Measurements from ENCODE around the gene RBBP9.
"Not testable (repeated sequence)": the region's sequence is repeated elsewhere in the genome, so short reads cannot be mapped to it uniquely, and the experiment has no call there.

The RBBP9 gene

DNA sequence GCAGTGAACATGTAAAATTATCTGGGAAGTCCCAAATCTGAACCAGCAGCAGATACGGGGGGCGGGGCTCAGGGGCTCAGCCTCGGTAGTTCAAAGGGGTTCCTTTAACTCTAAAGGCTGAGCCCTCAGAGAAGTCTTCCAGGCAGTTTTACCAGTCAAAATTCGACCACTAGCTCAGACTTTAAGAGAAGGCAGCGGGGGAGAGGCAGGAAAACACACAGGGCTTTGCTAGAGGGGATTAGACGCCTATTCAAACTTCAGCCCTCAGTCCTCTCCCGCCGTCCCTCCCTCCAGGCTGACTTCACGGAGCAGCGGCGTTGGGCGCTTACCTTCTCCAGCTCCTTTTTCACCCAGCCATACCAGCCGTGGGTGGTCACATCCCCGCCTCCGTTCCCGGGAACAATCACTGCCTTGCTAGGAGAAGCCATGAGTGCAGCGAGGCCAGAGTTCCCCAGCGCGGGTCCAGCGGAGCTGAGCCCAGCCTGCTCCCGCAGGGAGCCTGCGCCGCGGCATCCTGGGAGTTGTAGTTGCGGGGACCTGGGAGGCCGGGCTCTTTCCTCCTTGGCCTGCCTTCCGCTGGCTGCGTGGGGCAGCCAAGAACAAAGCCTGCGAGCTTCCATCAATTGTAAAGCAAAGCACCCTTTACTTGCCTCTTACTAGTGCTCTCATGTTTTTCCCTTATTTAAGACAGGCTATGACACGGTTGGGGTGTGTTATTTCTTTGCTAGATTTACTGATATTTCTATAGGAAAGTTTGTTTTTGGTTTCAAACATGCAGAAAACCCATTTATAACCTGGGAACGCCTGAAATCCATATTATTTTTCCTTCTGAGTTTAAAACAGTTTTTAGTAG is at the start of gene RBBP9:
Gene RBBP9, minus strand, starts transcription at position 486 of the 853 bp plus-strand sequence. Its CDS starts 58 bp downstream, at position 428.
- peak; percentile 77 for DNase-seq

DNA sequence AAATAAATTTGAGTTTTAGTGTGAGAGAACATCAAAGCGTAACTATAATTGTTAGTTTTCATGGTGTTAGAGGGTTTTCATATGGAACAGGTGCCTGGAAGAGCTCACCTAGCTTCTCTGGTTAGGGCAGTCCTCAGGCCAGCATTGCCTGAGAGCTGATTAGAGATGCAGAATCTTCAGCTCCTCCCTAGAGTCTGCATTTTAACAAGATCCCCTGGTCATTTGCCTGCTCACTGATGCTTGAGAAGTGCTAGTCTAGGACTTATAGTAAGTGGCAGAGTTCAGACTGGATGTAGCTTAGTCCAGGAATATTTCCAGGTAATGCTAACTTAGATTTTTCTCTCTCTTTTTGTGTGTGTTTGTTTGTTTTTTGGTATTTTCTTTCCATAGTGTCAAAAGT is 48.5 kb upstream of the RBBP9 start:
- DNase-seq, result no peak

DNA sequence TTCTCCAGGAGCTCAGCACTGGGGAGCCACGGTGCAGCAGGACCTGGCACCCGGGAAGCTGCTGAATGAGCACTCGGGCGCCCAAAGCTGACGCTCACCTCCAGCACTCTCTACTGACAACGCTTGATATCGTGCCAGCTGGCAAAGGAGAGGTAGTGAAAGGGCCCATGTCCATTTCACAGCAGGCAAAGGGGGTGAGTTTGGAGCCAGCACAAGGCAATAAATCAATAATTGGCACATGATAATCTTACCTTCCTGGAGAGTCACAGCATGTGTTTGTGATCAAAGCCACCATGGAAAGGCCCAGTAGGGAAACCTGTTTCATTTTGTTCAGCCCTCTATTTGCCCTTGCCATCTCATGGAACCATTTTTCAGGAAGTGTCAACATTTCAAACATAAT is 46.9 kb upstream of the RBBP9 start:
- no peak for DNase-seq

DNA sequence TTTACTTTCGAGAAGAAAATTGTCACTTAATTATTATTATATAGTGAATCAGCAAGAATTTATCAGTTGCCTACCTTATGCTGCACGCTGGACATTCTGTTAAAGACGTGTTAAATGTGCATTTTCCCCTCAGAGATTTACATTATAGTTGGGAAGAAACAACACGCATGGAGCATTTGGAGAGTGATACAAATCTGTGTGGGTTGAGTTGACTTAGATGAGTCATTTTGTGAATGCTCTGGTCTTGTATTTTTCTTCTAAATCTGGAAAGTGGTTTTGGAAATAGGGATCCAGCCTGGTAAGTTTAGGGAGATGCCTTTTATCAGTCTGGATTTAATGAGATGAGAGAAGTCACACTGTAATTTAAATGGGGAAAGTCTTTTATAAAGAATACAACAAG is 46.2 kb upstream of the RBBP9 start:
- no peak for DNase-seq

DNA sequence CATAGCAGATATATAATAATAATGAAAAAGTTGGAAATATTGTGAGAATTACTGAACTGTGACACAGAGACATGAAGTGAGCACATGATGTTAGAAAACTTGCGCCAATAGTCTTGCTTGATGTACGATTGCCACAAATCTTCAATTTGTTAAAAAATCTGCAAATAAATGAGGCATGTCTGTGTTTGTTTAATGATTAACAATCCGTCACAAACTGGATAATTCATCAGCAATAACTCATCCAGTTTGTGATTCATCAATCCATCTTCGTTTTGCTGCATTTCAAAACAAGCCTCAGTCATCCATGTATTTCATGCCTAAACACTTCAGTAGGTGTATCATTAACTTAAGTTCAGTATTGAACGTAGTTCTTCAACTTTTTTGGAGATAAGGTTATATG is 44.7 kb upstream of the RBBP9 start:
- no peak for DNase-seq

DNA sequence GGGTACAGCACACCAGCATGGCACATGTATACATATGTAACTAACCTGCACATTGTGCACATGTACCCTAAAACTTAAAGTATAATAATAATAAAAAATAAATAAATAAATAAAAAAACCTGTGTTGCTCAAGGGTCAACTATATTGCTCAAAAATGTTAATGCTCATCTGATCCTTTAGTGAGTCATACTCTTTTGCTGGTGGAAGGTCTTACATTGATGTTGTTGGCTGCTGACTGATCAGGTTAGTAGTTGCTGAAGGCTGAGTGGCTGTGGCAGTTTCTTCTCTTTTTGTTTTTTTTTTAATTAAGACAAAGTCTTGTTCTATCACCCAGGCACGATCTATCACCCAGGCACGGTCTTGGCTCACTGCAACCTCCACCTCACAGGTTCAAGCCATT is 40.6 kb upstream of the RBBP9 start:
- DNase-seq, result no peak

DNA sequence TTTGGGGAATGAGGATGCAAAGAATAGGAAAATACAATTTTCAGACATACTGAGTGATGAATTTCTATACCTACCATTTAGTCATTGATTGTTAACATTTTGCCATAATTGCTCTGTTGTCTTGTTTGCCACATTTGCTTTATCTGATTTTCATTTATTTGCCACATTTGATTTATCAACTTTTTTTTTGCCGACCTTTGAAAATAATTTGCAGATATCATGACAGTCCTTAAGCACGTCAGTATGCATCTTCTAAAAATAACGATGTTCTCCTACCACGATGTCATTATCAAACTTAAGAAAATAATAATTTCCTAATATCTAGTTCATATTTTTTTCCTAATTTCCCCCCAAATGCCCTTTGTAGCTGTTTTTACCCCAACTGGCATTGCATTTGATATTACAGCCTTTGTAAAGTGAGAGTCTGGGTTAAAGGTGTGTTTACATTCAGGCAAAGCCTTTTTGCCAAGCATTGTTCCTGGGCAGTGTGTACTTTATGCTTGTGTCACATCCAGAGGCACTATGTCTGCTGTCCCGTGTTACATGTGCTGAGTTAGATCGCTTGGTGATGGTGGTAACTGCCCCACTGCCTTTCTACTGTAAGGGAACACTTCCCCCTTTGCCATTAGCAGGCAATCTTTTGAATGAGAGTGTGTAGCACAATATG is 37.1 kb upstream of the RBBP9 start:
- DNase-seq, result no peak

DNA sequence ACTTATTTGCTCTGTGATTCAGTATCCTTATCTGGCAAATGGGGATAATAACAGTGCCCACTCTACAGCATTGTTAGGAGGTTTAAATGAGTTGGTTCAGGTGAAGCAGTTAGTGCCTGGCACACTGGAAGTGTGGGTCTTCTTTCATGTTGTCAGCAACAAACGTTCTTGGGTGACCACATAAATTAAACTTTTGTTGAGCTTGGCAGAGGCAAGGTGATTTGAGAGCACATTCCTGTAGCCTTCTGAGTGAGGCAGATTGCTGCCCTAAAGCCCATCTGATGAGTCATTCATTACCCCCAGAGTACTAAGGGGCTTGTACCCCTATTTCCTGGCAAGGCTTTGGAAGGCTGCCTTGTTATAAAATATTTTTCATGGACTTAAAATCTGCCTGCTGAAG is 36.5 kb upstream of the RBBP9 start:
- no peak for DNase-seq

DNA sequence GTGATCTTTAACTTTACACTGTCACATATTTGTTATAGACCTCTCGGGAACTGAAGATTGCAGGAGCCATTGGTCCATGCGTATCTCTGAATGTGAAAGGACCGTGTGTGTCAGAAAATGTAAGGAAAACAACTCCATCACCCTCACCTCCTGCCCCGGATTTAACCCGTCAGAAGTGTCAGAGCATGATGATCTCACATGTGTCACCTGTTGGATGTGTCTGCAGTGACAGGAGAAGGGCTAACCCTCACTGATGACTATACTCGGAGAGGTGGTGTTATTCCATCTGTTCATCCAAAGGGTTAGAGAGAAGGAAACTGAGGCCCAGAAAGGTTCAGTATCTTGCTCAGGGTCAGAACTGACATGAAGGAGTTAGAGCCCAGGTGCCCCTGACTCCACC is 35.6 kb upstream of the RBBP9 start:
- DNase-seq, result no peak

DNA sequence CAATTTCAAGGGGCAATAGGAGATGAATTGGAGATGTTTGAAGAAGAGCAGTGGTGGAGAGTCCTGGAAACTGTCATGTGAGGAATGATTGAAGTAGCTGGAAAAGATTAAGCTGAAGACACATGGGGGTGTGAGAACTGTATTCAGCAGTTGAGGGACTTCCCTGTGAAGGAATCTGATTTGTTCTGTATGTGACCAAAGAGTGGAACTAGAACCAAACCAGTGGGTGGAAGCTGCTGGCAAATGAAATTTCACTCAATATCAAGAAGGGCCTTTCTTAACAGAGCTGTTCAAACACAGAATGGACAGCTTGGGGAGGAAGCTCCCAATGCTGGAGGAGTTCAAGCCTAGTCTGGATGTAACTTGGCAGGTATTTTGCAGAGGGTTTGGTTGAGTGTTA is 32.0 kb upstream of the RBBP9 start:
- no peak for DNase-seq

DNA sequence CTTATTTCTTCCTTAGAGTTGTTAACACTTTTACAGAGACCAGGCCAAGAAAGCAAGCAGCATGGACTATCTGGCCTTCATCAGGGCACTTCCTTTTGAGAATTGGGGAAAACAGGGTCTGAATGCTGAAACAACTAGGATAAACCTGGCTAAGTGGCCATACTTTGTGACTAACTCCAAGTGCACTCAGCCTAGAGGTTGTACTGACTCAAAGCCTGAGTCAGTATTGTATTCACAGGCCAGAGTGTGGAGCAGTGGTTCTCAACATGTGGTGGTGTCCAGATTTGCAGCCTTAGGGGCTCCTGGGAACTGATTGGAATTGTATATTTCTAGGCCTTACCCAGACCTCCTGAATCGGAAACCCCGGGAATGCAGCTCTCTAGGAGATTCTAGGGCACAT is 30.8 kb upstream of the RBBP9 start:
- no peak for DNase-seq

DNA sequence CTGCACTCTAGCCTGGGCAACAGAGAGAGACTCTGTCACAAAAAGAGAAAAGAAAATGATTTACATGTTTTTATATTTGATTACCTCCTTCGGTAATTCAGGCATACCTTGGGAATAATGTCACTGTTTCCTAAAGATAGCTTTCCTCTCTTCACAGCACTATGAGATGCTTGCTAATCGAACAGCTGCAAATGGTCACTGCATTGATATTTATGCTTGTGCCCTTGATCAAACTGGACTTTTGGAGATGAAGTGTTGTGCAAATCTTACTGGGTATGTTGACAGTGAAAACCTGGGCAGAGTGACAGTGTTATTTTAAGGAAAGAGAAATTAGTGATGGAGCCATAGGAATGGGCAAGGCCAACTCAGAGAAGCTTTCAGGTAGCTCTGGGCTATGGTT is 30.3 kb upstream of the RBBP9 start:
- no peak for DNase-seq

DNA sequence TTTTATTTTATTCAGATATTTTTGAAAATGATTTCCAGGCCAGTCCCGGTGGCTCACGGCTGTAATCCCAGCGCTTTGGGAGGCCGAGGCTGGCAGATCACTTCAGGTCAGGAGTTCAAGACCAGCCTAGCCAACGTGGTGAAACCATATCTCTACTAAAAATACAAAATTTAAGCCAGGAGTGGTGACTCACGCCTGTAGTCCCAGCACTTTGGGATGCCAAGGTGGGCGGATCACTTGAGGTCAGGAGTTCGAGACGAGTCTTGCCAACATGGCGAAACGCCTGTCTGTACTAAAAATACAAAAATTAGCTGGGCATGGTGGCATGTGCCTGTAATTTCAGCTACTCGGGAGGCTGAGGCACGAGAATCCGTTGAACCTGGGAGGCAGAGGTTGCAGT is 29.7 kb upstream of the RBBP9 start:
- not testable (repeated sequence) for DNase-seq

DNA sequence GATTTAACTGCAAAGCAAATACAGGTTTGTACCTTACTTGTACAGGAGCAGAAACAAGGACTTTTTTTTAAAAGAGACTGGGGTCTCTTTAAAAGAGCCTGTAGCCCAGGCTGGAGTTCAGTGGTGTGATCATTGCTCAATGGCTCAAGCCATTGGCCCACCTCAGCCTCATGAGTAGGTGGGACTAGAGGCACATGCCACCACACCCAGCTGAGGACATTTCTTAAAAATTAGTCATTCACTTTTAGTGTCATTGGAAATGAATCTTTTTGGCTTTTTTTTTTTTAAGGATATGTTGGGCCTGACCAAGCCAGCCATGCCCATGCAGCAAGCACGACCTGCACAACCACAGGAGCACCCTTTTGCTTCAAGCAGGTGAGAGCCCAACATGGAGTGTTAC is 27.6 kb upstream of the RBBP9 start:
- DNase-seq, result no peak

DNA sequence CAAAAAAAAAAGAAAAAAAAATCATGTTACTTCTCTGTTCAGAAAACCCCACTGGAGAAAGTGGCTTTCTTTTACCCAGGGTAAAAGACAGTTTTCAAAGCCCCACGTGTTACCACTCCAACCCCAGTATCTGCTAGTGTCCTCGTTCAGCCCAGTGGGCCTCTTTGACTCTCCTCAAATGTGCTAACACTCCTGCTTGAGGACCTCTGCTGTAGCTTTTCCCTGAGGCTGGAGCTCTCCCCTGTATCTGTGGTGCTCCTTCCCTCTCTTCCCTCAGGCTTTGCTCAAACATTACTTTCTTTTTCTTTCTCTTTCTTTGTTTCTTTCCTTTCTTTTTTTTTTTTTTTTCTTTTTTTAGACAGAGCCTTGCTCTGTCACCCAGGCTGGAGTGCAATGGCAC is 26.0 kb upstream of the RBBP9 start:
- DNase-seq, result no peak

DNA sequence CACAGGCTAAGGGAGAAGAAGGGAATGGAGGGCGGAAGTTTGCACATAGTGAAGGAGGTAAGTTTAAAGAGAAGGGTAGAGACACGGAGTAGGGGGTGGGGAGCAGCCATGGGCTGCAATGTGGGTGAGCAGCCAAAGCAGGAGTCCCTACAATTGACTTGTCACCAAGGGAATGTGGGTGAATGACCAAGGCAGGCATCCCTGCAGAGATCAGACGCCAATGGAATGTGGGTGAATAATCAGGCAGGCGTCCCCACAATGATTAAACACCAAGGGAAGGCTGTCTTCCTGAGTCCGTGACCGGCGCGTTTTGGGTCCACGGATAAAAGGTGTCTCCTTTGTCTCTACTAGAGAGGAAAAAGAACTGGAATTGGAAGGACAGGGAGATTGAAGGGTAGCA is 25.0 kb upstream of the RBBP9 start:
- DNase-seq, result not testable (repeated sequence)

DNA sequence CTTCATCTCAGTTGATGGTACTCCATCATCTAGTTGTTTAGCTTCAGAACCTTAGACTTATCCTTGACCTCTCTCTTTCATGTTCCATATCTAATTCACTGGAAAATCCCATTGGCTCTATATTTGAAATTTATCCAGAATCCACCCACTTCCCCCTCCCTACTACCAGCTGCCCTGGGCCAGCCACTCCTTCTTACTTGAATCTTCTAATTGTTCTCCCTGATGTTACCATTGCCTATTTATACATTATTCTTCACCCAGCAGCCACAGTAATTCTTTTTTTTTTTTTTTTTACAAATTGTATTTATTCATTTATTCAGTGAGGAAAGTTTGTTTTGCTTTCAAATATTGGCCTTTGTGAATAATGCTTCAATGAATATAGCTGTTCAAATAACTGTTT is 18.9 kb upstream of the RBBP9 start:
- no peak for DNase-seq

DNA sequence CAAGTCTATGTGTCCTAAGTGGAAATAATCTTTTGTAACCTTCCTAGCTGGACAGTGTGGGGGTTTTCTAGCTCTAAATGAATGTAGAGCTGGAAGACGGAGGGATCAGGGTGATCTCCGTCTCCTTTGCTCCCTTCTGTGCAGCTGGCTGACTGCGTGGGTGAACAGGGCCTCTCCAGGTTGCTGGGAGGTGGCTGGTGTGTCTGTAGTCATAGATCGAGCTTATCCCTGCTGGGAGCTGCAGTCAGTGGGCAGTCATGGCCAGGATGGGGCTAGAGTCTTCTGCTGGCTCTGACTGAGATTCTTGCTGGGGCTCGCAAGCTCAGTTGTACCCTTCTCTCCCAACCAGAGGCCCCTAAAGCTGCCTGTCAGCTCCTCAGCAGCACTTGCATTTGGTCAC is 17.1 kb upstream of the RBBP9 start:
- DNase-seq, result no peak

DNA sequence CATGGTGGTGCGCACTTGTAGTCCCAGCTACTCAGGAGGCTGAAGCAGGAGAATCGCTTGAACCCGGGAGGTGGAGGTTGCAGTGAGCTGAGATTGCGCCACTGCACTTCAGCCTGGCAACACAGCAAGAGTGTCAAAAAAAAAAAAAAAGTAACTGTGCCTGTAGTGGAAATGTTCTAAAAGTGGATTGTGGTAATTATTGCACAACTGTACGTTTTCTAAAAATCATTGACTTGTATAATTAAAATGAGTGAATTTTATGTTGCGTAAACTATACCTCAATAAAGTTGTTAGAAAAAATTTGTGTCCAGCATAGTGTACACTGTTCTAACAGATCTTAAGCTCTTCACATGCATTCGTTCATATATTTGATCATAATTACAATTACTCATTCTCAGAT is 16.2 kb upstream of the RBBP9 start:
- no peak for DNase-seq

DNA sequence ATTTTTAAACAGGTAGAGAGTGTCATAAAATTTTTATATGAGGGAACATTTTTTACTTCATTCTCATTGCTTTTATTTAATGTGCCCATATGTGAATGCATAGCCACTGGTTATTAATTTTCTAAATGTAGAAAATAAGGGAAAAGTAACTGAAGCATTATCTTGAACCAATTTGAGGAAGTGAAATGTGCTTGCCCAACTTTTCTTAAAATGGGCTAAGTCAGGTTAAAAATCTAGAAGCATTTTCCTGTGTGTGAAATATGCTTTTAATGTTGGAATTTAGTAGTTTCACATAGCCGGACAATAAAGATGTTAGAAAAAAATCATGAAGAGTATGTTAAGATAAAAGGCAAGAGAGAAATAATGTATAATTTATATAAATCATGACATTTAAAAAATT is 14.5 kb upstream of the RBBP9 start:
- DNase-seq, result no peak

DNA sequence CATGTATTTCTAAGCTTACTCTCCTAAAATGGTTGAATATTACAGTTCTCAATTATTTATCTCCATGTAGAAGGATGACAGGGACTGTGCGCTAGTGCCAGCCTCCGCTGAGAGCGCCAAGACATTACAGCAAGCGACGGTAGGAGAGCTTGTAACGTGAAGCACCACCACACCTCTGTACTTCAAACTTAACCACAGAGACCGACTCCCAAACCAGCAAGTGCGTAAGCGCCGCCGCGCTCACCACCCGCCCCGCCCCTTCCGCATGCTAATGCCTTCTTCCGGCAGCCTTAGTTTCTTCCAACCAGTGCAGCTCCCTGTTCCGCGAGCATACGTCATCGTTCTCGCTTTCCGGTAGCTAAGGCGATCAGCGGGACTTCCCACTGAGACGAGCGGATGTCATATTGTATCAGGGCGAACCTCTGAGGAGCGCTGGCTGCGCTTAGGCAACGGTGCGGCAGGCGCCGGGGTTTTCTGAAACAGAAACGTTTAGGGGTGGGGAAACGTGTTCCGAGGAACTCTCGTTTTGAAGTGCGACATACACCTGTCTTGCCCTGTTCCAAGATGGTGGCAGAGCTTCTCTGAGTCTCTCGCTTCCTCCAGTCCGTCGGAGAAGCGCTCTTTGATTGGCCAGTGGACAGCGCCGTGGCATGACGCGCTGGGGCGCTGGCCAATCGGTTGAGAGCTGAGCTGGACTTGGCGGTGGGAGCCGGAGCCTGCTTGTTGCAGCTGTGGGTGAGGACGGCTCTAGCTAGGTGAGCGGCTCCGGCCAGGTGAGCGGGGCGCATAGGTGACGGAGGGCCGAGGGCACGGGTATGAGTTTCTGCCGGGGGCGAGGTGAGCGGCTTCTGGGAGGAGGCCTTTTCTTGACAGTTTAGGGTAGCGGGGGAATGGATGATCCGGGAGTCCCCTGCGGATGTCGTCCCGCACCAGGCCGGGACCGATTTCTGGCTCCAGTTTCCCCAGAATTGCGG is 10.5 kb upstream of the RBBP9 start, which contains the start of gene SEC23B:
Gene SEC23B, plus strand, starts transcription at position 723 of the 974 bp plus-strand sequence. CDS start 2,896 bp downstream, outside the sequence.
- peak; percentile 99 for DNase-seq

DNA sequence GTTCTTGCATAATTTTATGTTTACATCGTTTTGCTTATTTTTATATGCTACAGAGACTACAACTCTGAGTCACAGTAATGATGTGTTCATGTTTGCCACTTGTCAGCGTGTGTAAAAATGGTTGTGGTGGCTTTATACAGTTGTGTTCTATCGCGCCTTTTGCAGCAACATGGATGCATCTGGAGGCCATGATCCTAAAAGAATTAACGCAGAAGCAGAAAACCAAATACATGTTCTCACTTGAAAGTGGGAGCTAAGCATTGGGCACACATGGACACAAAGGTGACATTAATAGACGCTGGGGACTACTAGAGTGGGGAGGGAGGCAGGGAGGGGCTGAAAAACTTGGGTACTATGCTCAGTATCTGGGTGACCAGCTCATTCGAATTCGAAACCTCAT is 9.7 kb upstream of the RBBP9 start:
- DNase-seq, result no peak

DNA sequence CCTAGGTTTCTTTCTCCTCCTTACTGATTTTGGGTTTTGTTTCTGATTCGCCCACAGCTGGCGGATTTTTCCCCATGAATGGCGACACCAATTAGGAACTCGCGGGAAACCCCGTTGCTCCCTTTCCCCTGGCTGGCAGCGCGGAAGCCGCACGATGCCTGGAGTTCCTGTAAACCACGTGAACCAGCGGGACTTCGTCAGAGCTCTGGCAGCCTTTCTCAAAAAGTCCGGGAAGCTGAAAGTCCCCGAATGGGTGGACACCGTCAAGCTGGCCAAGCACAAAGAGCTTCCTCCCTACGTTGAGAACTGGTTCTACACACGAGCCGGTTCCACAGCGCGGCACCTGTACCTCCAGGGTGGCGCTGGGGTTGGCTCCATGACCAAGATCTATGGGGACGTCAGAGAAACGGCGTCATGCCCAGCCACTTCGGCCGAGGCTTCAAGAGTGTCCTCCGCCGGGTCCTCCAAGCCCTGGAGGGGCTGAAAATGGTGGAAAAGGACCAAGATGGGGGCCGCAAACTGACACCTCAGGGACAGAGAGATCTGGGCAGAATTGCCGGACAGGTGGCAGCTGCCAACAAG is 7.5 kb upstream of the RBBP9 start:
- DNase-seq, result no peak
